Neuron (in vitro differentiated cells): ENCODE measurements around the gene ACAT2.
A peak's percentile ranks its signal among the peaks of the same experiment; 100 is the strongest.
"Not testable (repeated sequence)": the region's sequence is repeated elsewhere in the genome, so short reads cannot be mapped to it uniquely, and the experiment has no call there.

Experiments used
- H2AFZ ChIP-seq: one replicate; pipeline ENCODE4 v1.6.1; 2013; ENCODE audit warnings: low read depth, mild to moderate bottlenecking, inconsistent platforms, low read length, moderate library complexity
- H3K27me3 ChIP-seq: one replicate; pipeline ENCODE4 v1.6.1; 2013; ENCODE audit warnings: low read length; ENCODE audit not compliant: insufficient read depth
- H3K36me3 ChIP-seq: one replicate; pipeline ENCODE4 v1.6.1; 2013; ENCODE audit warnings: low read length; ENCODE audit not compliant: insufficient read depth
- H3K4me1 ChIP-seq: one replicate; pipeline ENCODE4 v1.6.1; 2013; ENCODE audit warnings: low read length; ENCODE audit not compliant: insufficient read depth
- H3K4me3 ChIP-seq: 2 replicates; pipeline ENCODE4 v1.5.1; 2013; ENCODE audit warnings: mild to moderate bottlenecking, low read length, moderate library complexity
- H3K9me3 ChIP-seq: one replicate; pipeline ENCODE4 v1.6.1; 2013; ENCODE audit warnings: low read length

ACAT2 gene

DNA sequence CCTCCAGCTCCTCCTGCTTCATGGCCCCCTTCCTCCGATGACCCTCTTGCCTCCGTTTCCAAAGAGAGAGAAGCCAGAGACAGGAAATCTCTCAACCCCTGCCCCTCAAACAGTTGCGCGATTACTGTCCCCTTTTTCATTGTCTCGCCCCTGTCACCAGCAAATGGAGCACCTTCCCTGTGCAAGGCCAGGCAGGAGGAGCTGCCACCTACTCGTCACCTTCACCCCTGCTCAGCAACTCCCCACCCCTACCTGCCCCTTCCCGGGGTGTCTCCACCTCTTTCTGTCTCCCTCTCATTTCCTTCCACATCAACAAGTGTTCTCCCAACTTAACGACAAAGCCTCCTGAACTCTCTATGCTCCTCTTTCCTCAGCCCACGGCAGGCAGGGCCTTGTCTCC is 51.9 kb downstream of the ACAT2 start:
- Histone ChIP-seq H3K4me3 (no peak overlapping the region), H2AFZ (no peak overlapping the region), H3K4me1 (peaks cover 8% of the 10 kb centered on the region), H3K9me3 (no peaks in the 10 kb centered on the region), H3K27me3 (no peaks in the 10 kb centered on the region), H3K36me3 (no peaks in the 10 kb centered on the region)

DNA sequence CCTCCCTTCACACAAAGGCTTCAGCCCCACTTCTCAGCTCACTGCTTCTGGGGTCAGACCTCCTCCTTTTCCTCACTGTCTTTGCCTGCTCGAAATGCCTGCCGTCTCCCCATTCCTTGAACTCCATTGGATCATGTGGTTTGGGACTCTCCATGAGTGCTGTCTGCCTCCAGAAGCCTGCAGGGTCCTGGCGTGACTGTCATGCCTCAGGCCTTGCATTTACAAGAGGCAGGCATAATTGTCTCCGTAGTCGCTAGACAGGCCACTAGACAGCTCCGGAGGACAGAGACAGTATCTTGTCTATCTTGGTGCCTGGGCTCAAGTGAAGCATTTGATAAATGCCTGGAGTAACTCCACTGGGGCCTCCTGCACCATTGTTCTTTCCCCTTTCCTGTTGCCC is 53.6 kb downstream of the ACAT2 start:
- no peak overlapping the region for H2AFZ ChIP-seq
- no peak overlapping the region for H3K4me3 ChIP-seq
- H3K4me1 ChIP-seq = peaks cover 14% of the 10 kb centered on the region
- peaks cover 6% of the 10 kb centered on the region for H3K27me3 ChIP-seq
- no peaks in the 10 kb centered on the region for H3K36me3 ChIP-seq
- no peaks in the 10 kb centered on the region for H3K9me3 ChIP-seq

DNA sequence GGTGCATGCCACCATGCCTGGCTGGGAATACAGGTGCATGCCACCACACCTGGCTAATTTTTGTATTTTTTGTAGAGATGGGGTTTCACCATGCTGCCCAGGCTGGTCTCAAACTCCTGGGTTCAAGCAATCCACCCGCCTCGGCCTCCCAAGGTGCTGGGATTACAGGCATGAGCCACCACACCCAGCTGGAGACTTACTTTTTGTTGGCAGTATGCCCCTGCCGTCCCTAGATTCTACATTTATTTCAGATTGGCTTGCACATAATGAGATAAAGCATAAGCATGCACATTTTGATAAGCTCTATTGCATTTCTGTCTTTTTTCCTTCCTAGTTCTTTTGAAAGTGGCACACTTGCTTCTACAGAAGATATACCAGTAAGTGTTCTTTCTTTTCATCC is 54.9 kb downstream of the ACAT2 start:
- H3K36me3 ChIP-seq, H3K4me1 ChIP-seq, H3K4me3 ChIP-seq, H2AFZ ChIP-seq, H3K27me3 ChIP-seq, H3K9me3 ChIP-seq: not testable (repeated sequence)

DNA sequence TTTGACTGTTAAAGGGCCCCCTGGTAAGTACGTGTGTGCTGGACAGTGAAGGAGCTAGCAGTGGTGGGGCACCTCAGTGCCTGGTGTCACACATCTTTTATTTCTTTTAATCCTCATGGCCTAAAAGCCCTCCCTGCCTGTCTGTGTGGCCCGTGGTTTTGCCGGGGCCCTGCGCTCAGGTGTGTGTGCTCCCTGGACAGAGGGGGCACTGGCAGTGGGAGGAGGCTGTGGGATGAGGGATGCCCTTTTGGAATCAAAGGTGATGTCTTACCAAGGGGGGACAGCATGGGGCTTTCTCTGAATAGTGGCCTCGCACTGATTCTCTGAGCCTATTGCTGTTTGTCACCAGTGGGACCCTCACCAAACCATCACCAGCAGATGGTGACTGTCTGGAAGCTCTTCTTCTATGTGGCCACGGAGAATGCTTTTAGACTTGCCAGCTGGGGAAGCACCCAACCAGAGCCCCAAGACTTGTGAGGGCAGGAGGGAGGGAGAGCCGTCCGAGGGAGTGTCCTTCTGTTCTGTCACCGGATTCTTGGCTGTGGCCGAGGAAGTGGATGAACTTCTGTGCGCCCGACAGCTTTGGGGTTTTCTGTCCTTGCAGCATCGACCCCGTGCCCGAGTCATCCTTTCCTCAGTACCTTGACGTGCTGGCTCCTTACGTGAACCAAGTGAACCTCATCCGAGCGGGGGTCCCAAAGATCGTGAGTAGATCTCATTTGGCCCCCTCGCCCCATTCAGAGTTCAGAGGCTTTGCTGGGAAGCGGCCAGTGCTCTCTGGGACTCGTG is 56.3 kb downstream of the ACAT2 start:
- H3K27me3 ChIP-seq = peaks cover 6% of the 10 kb centered on the region
- H3K4me1 ChIP-seq = peaks cover 9% of the 10 kb centered on the region
- no peak overlapping the region for H3K4me3 ChIP-seq

DNA sequence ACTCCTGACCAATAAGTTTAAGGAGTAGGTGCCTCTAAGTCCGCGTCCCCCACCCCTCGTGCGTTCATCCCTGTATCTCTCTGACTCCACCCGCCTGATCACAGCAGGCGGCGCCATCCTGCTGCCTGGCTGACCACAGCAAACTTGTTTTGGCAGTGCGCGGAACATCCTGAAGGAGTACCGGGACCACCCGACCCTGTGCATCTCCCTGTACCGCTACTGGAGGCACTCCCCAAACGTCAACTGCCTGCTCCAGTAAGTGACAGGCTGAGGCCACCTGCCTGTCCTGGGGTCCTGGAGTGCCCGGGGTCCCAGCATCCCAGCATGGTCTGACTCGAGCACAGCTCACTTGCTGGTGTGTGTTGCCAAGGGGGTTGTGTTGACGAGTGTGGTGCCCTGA is 57.3 kb downstream of the ACAT2 start:
- Histone ChIP-seq H3K36me3 (no peaks in the 10 kb centered on the region), H3K4me3 (no peak overlapping the region), H3K9me3 (no peaks in the 10 kb centered on the region), H3K27me3 (peaks cover 6% of the 10 kb centered on the region), H2AFZ (no peak overlapping the region), H3K4me1 (peaks cover 9% of the 10 kb centered on the region)

More for the DNA sequence above, 56.3 kb downstream of the ACAT2 start:
- Histone ChIP-seq H3K9me3 (no peaks in the 10 kb centered on the region), H3K36me3 (no peaks in the 10 kb centered on the region), H2AFZ (no peak overlapping the region)

DNA sequence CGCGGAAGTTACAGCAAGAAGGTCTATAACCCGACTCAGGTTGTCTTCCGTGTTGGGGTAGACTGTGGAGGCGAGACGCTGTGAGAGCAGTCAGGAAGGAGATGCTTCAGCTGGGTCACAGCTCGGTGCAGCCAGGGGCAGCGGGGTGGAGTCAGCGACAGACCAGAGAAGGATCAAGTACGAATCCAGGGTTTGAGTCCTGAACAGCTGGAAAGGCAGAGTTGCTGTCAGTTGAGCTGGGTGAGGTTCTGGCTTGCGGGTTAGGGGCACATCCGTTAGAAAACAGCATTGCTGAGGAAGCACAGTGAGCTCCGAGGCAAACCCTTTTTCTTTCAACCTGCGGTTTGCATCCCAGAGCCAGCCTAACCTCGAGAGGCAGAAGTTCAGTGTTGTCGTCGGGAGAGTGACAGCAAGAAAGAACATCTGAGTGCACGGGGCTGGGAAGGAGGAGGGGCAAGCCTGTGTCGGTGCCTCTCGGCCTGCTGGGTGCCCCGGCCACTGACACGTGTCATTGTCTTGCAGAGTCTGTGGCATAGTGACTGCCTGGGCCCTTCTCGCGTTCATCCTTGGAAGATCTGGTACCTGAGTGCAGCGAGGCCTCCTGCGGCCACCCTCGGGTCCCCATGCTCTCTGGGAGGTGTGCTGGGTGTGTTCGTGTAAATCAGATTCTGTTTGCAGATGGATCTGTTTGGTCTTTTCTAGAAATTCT is 58.2 kb downstream of the ACAT2 start:
- Histone ChIP-seq H3K27me3 (peaks cover 6% of the 10 kb centered on the region), H3K4me3 (peak overlapping the region; percentile 14), H3K9me3 (no peaks in the 10 kb centered on the region), H2AFZ (peak overlapping the region; percentile 39), H3K36me3 (no peaks in the 10 kb centered on the region), H3K4me1 (peaks cover 9% of the 10 kb centered on the region)

DNA sequence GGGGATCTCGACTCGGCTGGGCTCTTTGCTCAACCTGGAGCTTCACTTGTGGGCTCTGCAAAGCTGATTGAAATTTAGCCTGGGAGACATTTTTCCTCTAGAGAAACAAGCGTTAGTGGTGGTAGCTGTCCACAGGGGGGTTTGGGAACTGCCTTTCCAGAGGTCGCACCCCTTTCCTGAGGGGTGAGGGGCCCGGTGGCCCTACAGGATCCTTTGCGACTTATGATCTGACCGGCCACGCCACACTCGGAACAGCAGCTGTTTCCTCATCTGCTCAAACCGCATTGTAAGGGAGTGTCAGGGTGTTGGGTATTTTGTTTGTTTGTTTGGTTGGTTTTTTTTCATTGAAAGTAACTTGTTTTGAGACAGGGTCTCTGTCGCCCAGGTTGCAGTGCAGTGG is 59.3 kb downstream of the ACAT2 start:
- H3K36me3 ChIP-seq = no peaks in the 10 kb centered on the region
- H3K4me3 ChIP-seq = no peak overlapping the region
- no peaks in the 10 kb centered on the region for H3K9me3 ChIP-seq
- peaks cover 9% of the 10 kb centered on the region for H3K4me1 ChIP-seq
- H2AFZ ChIP-seq = no peak overlapping the region
- peaks cover 6% of the 10 kb centered on the region for H3K27me3 ChIP-seq

DNA sequence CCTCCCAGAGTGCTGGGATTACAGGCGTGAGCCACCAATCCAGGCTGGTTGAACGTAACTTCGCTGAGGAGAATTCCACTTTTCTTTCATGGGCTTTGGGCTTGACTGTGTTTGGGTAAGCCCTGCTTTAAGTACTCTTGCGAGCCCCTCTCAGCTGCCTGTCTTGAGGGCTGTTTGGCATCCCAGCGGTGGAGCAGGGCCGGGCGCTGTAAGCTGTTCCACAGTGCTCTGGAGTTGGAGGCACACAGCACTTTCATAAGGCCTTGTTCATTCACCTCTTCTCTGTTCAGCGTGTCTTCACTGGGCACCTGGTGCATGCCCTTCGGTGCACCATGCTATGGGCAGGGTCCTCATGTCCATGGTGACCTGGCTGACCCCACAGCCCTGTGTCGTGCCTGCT is 59.9 kb downstream of the ACAT2 start:
- Histone ChIP-seq H2AFZ (no peak overlapping the region), H3K27me3 (peaks cover 6% of the 10 kb centered on the region)

DNA sequence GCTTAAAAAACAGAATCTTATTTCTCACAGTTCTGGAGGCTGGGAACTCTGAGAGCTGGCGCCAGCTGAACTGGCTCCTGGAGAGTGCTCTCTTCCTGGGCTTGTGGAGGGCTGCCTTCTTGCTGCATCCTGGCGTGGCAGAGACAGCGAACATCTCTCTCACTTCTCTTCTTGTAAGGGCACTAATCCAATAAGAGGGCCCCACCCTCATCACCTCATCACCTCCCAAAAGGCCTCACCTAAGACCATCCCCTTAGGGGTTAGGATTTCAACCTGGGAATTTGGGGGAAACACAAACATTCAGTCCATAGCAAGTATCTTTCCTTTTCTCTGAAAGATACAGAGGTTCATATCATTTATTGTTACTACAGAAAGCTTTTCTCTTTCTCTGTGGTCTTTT is 62.1 kb downstream of the ACAT2 start:
- Histone ChIP-seq H3K4me3 (no peak overlapping the region), H3K9me3 (no peaks in the 10 kb centered on the region), H3K27me3 (peaks cover 6% of the 10 kb centered on the region), H3K36me3 (no peaks in the 10 kb centered on the region), H2AFZ (no peak overlapping the region), H3K4me1 (peaks cover 9% of the 10 kb centered on the region)

More for the DNA sequence above, 59.9 kb downstream of the ACAT2 start:
- Histone ChIP-seq H3K4me1 (peaks cover 9% of the 10 kb centered on the region), H3K36me3 (no peaks in the 10 kb centered on the region), H3K9me3 (no peaks in the 10 kb centered on the region), H3K4me3 (no peak overlapping the region)

DNA sequence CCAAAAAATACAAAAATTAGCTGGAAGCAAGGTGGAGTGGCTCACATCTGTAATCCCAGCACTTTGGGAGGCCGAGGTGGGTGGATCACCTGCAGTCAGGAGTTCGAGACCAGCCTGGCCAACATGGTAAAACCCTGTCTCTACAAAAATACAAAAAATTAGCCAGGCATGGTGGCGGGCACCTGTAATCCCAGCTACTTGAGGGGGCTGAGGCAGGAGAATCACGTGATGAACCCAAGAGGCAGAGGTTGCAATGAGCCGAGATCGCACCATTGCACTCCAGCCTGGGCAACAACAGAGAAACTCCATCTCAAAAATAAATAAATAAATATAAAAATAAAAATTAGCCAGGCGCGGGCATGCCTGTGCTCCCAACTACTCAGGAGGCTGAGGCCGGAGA is 62.8 kb downstream of the ACAT2 start:
- H3K36me3 ChIP-seq, H3K4me3 ChIP-seq, H3K9me3 ChIP-seq, H3K27me3 ChIP-seq, H3K4me1 ChIP-seq, H2AFZ ChIP-seq: not testable (repeated sequence)

DNA sequence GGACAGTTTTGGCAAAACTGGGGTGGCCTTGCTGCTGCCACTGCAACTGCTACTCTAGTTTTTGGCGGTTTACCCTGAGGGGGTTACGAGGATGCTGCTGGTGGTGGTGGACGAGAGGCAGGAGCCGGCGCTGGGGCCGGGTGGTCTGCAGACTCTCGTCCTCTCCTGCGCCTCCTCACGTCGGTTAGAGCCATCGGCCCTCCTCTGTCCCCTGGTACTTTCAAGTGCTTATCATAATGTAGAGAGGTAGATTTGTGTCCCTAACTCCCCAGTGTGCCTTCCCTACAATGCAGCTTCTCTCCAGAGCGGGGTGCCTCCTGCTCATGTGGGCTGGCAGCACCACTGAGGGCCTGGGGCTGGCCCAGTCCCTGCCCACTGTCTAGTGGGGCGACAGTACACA is 64.2 kb downstream of the ACAT2 start:
- H3K36me3 ChIP-seq = no peaks in the 10 kb centered on the region
- H3K4me1 ChIP-seq = no peaks in the 10 kb centered on the region
- H2AFZ ChIP-seq = no peak overlapping the region
- H3K9me3 ChIP-seq = no peaks in the 10 kb centered on the region
- H3K4me3 ChIP-seq = no peak overlapping the region
- no peaks in the 10 kb centered on the region for H3K27me3 ChIP-seq

DNA sequence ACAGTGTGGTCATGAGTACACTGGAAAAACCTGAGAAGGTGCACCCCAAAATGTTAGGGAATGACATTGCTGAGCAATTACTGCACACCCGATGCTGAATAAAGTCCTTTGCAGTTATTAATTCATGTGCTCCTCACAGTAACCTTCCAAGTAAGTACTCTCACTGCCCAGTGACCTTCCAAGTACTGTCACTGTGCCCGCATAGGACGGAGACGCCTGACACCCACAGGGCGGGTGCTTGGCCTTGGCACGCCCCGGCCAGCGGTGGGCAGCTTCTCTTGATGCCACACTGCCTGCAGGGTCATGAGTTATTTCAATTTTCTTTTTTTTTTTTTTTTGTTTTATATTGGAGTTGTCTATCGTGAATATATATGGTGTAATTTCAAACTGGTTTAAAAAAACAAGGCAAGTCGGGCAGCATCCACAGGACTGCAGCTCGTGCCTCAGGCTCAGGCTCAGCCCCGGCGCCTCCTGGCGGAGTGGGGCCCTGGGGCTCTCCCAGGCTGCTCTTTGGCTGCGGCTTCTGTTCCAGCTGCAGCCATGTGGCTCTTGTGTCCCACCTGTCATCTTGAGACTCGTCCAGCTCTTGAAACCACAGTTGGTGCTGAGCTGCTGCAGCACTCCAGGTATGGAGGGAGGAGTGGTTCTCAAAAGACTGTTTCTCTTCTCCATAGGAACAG is 65.3 kb downstream of the ACAT2 start:
- no peak overlapping the region for H3K4me3 ChIP-seq
- H3K36me3 ChIP-seq = no peaks in the 10 kb centered on the region
- H3K27me3 ChIP-seq = no peaks in the 10 kb centered on the region
- no peaks in the 10 kb centered on the region for H3K4me1 ChIP-seq
- no peak overlapping the region for H2AFZ ChIP-seq
- H3K9me3 ChIP-seq = no peaks in the 10 kb centered on the region

DNA sequence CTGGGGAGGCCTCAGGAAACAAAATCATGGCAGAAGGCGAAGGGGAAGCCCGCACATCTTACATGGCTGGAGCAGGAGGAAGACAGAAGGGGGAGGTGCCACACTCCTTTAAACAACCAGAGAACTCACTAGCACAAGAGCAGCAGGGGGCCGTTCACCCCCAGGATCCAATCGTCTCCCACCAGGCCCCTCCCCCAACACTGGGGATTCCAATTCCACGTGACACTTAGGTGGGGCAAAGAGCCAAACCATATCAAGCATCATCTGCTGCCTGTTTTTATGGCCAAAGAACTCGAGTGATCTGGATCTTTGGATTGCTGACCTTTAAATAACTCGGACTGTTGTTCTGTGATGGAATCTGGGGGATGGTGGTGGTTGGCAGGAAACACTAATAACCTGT is 66.2 kb downstream of the ACAT2 start:
- H3K27me3 ChIP-seq = no peaks in the 10 kb centered on the region
- H3K4me3 ChIP-seq = no peak overlapping the region
- no peaks in the 10 kb centered on the region for H3K9me3 ChIP-seq
- no peaks in the 10 kb centered on the region for H3K4me1 ChIP-seq
- H3K36me3 ChIP-seq = no peaks in the 10 kb centered on the region
- H2AFZ ChIP-seq = no peak overlapping the region
